Hepatocyte (in vitro differentiated cells): Measurements from ENCODE around the gene OOSP4A. TPM values are rescaled to one million over a fixed set of nuclear protein-coding genes. Genes with fewer than 3 reads are reported as not detected.

Experiments used
- DNase-seq: peaks from one replicate; pipeline ENCODE4 v3.0.0-alpha.2; 2016; ENCODE audit warnings: low spot score
- H2AFZ ChIP-seq: fragments of 200-600 bp; sonication (generic); 2 replicates; pipeline ENCODE4 v1.6.0; 2016; ENCODE audit warnings: antibody characterized with exemption, mild to moderate bottlenecking
- H3K27ac ChIP-seq: fragments of 200-600 bp; sonication (generic); 2 replicates; pipeline ENCODE4 v1.5.1; 2016; ENCODE audit warnings: mild to moderate bottlenecking
- H3K27me3 ChIP-seq: fragments of 200-600 bp; sonication (generic); 2 replicates; pipeline ENCODE4 v1.6.1; 2016
- H3K36me3 ChIP-seq: fragments of 200-600 bp; sonication (generic); replicated peaks from 2 replicates; pipeline ENCODE4 v1.5.1; 2016; ENCODE audit warnings: low read depth; ENCODE audit not compliant: insufficient read depth
- H3K4me1 ChIP-seq: fragments of 200-600 bp; sonication (generic); 2 replicates; pipeline ENCODE4 v1.5.1; 2016; ENCODE audit warnings: mild to moderate bottlenecking, moderate library complexity; ENCODE audit not compliant: insufficient read depth
- H3K4me2 ChIP-seq: fragments of 200-600 bp; sonication (generic); 2 replicates; pipeline ENCODE4 v1.6.0; 2016
- H3K4me3 ChIP-seq: fragments of 200-600 bp; sonication (generic); 2 replicates; pipeline ENCODE4 v1.5.1; 2016; ENCODE audit warnings: mild to moderate bottlenecking
- H3K79me2 ChIP-seq: fragments of 200-600 bp; sonication (generic); 2 replicates; pipeline ENCODE4 v1.6.0; 2017; ENCODE audit warnings: mild to moderate bottlenecking
- H3K9me2 ChIP-seq: fragments of 200-600 bp; sonication (generic); replicated peaks from 2 replicates; pipeline ENCODE4 v1.6.0; 2017; ENCODE audit warnings: mild to moderate bottlenecking; ENCODE audit not compliant: insufficient read depth
- H3K9me3 ChIP-seq: fragments of 200-600 bp; sonication (generic); 2 replicates; pipeline ENCODE4 v1.5.1; 2016; ENCODE audit warnings: low read depth, mild to moderate bottlenecking
- H4K20me1 ChIP-seq: fragments of 200-600 bp; sonication (generic); 2 replicates; pipeline ENCODE4 v1.6.0; 2016; ENCODE audit warnings: mild to moderate bottlenecking; ENCODE audit not compliant: insufficient read depth, poor library complexity, severe bottlenecking
- EZH2 ChIP-seq: fragments of 200-600 bp; sonication (generic); IDR thresholded peaks from 2 replicates; pipeline ENCODE4 v1.6.1; 2016; ENCODE audit warnings: antibody characterized with exemption, mild to moderate bottlenecking, borderline replicate concordance
- EZH2phosphoT487 ChIP-seq: fragments of 200-600 bp; sonication (generic); IDR thresholded peaks from one replicate; pipeline ENCODE4 v1.6.1; 2018; ENCODE audit warnings: antibody characterized with exemption, mild to moderate bottlenecking, low read depth, moderate library complexity; ENCODE audit not compliant: unreplicated experiment, severe bottlenecking
- WGBS: methylation state at CpG from one replicate; pipeline ENCODE4 v1.1.6; 2016; ENCODE audit warnings: low lambda C conversion rate; ENCODE audit errors: missing lambda C conversion rate; 5-methylcytosine and 5-hydroxymethylcytosine counted together
- polyA plus RNA-seq: library from polyadenylated mRNA; unstranded; fragments of >200 nt; fragmentation: Nextera tagmentation; extraction: Ambion mirVana; gene quantifications from 2 replicates; pipeline ENCODE4 v1.2.1, GENCODE V29; 2016
- total RNA-seq: library from RNA; depleted of rRNA; stranded (reverse); fragments of >200 nt; gene quantifications from 2 replicates; pipeline ENCODE4 v1.2.3, GENCODE V29; 2014
- TF ChIP-seq, protein P1 (sequence below): fragments of 200-600 bp; sonication (generic); IDR thresholded peaks from 2 replicates; pipeline ENCODE4 v1.5.1; 2016; ENCODE audit warnings: antibody characterized with exemption, mild to moderate bottlenecking; ENCODE audit not compliant: poor library complexity

Gene OOSP4A
- total and polyA plus RNA-seq, 2 experiments from 2014 or later = not detected

DNA sequence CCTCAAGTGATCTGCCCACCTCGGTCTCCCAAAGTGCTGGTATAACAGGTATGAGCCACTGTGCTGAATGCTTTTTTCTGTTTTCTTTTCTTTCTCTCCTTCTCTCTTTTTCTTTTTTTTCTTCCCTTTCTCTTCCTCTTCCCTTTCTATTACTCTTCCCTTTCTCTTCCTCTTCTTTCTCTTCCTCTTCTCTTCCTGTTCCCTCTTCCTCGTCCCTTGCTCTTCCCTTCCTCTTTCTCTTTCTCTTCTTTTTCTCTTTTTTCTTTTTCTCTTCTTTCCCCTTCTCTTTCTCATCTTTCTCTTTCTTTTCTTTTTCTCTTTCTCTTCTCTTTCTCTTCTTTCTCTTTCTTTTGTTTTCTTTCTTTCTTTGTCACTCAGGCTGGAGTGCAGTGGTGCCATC is 24.4 kb upstream of the OOSP4A start:
- no peaks in the 10 kb centered on the region for H3K36me3 ChIP-seq
- H3K27ac ChIP-seq = no peak overlapping the region
- H4K20me1 ChIP-seq = no peaks in the 10 kb centered on the region
- H3K79me2 ChIP-seq = no peaks in the 10 kb centered on the region
- no peak overlapping the region for H3K4me3 ChIP-seq
- H3K4me1 ChIP-seq = no peaks in the 10 kb centered on the region
- TF ChIP-seq EZH2 (no peak), EZH2phosphoT487 (no peak)
- TF ChIP-seq, protein P1, sequence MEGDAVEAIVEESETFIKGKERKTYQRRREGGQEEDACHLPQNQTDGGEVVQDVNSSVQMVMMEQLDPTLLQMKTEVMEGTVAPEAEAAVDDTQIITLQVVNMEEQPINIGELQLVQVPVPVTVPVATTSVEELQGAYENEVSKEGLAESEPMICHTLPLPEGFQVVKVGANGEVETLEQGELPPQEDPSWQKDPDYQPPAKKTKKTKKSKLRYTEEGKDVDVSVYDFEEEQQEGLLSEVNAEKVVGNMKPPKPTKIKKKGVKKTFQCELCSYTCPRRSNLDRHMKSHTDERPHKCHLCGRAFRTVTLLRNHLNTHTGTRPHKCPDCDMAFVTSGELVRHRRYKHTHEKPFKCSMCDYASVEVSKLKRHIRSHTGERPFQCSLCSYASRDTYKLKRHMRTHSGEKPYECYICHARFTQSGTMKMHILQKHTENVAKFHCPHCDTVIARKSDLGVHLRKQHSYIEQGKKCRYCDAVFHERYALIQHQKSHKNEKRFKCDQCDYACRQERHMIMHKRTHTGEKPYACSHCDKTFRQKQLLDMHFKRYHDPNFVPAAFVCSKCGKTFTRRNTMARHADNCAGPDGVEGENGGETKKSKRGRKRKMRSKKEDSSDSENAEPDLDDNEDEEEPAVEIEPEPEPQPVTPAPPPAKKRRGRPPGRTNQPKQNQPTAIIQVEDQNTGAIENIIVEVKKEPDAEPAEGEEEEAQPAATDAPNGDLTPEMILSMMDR = no peak
- H3K9me3 ChIP-seq = no peaks in the 10 kb centered on the region
- H3K27me3 ChIP-seq = no peaks in the 10 kb centered on the region
- H2AFZ ChIP-seq = no peak overlapping the region
- no peaks in the 10 kb centered on the region for H3K9me2 ChIP-seq
- WGBS = 88% methylated on average over 2 of the region's 2 CpGs
- H3K4me2 ChIP-seq = no peak overlapping the region
- DNase-seq = no peak

- DNase-seq = no peak
- Histone ChIP-seq H3K4me2 (no peak overlapping the region), H4K20me1 (no peaks in the 10 kb centered on the region), H3K9me3 (no peaks in the 10 kb centered on the region), H3K4me1 (no peaks in the 10 kb centered on the region), H3K4me3 (no peak overlapping the region), H3K79me2 (no peaks in the 10 kb centered on the region), H3K27ac (no peak overlapping the region), H2AFZ (no peak overlapping the region), H3K9me2 (no peaks in the 10 kb centered on the region), H3K27me3 (no peaks in the 10 kb centered on the region), H3K36me3 (no peaks in the 10 kb centered on the region)
- TF ChIP-seq, protein P1 = no peak
- TF ChIP-seq EZH2 (no peak), EZH2phosphoT487 (no peak)
- 89% methylated on average over 4 of the region's 4 CpGs for WGBS
Measured at GRCh38 chr11:59941091-59941490, 22.7 kb upstream of the OOSP4A start.

- Histone ChIP-seq H3K27ac (no peak overlapping the region), H3K9me2 (no peaks in the 10 kb centered on the region), H3K79me2 (no peaks in the 10 kb centered on the region), H3K9me3 (no peaks in the 10 kb centered on the region), H2AFZ (no peak overlapping the region), H4K20me1 (no peaks in the 10 kb centered on the region), H3K4me2 (no peak overlapping the region), H3K4me1 (no peaks in the 10 kb centered on the region), H3K27me3 (no peaks in the 10 kb centered on the region), H3K4me3 (no peak overlapping the region), H3K36me3 (no peaks in the 10 kb centered on the region)
- TF ChIP-seq, protein P1 = no peak
- TF ChIP-seq EZH2 (no peak), EZH2phosphoT487 (no peak)
- DNase-seq = no peak
- 98% methylated on average over 2 of the region's 3 CpGs for WGBS
Measured at GRCh38 chr11:59943997-59944714, 19.7 kb upstream of the OOSP4A start.
